Hepatic stellate cell (primary cell): Measurements from ENCODE around the gene NTMT1.

Source experiments
- DNase-seq: peaks from one replicate; pipeline ENCODE4 v3.0.0; 2011; ENCODE audit warnings: low spot score

Gene NTMT1

GRCh38 chr9:129637102-129637501 is 11.1 kb downstream of the NTMT1 start:
- no peak for DNase-seq

GRCh38 chr9:129637673-129638439 is 11.9 kb downstream of the NTMT1 start:
- DNase-seq: no peak

DNA sequence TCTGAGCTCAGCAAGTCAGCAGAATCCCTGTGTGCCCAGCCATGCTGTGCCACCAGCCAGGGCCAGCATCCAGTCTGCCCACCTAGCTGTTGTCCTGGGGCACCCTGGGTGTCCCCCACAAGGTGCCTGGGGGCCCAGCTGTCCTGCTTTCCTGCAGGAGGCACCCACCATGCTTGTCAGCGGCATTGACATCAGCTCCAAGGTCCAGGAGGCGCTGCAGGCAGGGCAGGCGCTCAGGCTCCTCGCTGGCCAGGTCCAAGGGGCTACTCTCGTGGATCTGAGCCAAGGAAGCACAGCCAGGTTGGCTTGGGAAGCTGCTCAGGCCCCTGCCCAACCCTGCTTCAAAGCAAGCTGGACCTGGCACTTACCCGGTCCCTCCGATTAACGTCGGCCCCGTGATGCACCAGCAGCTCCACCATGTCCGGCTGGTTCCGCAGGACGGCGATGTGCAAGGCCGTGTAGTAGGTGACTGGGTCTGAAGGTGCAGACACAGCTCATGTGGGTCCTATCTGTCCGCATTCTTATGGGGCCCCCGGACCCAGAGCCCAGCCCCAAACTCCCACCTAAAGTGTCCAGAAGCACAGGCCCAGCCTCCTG is 13.2 kb downstream of the NTMT1 start:
- DNase-seq: no peak

- no peak for DNase-seq
Measured at GRCh38 chr9:129639756-129640085, 13.8 kb downstream of the NTMT1 start.

- no peak for DNase-seq
Measured at GRCh38 chr9:129640086-129640870, 14.3 kb downstream of the NTMT1 start.

GRCh38 chr9:129640871-129641749 is 15.1 kb downstream of the NTMT1 start:
- no peak for DNase-seq

- peak; percentile 100 for DNase-seq
Measured at GRCh38 chr9:129641750-129642585, 16.0 kb downstream of the NTMT1 start, which contains the start of gene ASB6. TSS of gene ASB6 (minus strand) at chr9:129642151. CDS start at chr9:129641999, 152 bp downstream.

DNA sequence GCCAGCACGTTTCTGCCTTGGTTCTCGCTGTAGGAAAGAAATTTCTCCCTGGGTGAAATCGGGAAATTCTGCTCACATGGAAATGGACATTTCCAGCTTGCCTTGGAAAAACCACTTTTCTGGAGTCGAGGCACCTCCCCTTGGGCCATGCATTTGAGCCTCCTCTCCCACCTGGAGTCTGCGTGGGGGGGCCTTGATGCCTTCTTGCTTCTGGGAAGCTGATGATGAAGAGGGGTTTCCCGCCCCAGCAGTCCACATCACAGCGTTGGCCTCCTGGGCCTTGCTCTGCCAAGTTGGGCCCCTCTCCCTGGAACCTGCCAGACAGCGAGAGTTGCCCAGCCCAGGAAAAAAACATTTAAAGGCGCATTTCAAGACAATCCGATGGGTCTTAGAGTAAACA is 17.7 kb downstream of the NTMT1 start:
- no peak for DNase-seq

DNA sequence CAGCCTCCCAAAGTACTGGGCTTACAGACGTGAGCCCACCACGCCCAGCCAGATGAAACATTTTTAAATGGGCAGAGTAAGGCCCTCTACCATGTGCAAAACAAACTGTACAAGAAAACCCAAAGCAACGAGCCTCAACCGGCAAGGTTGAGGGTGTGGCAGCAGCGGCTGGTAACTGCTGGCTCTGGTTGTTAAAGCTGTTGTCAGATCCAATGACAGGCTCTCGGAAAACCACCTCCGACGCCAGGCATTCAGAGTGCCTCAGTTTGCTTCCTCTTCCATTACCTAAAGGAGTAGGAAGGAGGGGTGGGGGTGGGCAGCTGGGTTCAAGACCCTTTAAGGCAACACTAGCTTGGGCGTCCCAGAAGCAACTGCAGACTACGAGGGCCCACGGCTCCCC is 18.4 kb downstream of the NTMT1 start:
- no peak for DNase-seq

DNA sequence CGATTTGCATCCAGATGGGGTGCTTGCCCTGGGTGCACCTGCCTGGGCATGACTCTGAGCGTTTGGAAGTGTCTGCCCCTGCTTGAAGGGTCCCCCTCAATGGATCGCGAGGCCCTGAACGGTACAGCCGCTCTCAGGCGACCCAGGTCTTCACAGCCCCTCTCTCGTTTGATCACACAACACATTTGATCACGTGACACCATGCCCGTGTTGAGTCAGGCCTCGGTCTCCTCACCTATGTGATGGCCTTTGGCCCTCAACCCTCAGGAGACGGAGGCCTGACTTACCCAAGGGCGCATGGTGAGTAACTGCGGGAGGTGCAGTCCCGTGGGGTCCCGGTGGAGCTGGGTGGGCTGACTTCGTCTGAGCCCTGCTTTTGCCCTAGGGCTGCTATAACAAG is 18.9 kb downstream of the NTMT1 start:
- DNase-seq: no peak

DNA sequence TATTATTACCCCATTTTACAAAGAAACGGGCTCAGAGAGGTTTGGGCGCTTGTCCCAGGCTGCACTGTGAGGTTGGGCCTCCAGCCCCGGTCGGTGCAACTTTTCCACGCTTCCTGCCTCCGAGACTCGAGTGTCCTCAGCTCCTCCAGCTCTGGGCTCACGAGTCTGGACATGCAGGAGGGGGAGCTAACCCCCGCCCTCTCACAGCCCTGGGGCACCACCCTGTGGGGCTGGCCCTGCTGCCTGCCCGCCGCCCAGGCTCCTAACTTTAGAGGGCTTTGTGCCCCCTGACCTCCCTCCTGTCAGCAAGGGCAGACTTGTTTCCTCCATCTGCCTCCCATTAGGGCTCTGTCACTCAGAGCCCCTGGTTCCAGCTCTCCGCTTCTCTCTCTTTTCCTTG is 20.3 kb downstream of the NTMT1 start:
- DNase-seq: no peak

DNA sequence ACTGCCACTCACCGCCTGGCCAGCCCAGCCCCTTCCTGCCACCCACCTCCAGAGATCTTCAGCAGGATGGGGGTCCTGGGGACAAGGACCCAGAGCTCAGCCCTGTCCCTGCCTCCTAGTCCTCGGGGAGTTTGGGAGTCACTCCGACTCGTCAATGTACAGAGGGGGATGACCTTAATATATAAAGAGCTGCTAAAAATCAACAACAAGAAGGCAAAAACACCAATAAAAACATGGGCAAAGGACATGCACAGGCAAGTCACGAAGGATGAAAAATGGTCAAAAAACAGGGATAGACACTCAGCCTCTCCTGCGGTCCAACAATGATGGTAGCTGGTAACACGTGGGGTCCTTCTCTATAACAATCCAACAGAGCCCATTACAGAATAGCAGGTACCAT is 20.7 kb downstream of the NTMT1 start:
- no peak for DNase-seq

DNA sequence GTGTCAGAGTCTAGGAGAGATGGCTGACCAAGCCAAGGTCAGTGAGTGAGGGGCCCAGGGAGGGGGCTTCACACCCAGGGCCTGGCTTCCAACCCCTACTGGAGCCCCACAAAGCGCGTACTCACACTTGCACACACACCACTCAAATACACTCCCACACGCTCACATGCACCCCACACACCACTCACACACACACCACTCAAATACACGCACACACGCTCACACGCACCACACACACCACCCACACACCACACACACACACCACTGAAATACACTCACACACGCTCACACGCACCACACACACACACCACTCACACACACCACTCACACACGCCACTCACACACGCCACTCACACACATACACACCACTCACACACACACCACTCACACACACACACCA is 21.7 kb downstream of the NTMT1 start:
- no peak for DNase-seq

DNA sequence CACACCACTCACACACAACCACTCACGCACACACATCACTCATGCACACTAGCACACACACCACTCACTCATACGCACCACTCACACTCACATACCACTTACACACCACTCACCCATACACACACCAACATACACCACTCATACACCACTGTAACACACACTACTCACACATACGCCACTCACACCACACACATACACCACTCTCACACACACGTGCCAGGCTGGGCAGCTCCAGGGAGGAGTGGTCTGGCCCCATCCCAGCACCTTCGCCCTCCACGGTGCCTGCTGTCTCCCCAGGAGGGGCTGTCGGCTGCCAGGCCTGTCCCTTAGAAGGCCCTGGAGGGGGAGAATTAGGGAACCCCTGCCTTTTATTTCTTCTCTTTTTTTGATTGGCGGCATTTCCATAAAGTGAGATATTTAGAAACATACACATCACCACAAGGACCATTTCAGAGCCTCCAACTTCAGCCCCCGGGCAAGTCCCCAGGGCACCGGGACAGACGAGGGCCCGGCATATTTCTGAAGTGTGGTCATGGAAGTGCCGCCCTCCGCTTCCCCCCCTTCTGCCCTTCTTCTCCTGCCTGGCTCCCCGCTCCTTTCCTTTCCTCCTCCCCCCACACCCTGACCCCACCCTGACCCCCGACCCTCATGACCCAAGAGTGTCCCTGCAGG is 22.3 kb downstream of the NTMT1 start:
- DNase-seq: no peak

DNA sequence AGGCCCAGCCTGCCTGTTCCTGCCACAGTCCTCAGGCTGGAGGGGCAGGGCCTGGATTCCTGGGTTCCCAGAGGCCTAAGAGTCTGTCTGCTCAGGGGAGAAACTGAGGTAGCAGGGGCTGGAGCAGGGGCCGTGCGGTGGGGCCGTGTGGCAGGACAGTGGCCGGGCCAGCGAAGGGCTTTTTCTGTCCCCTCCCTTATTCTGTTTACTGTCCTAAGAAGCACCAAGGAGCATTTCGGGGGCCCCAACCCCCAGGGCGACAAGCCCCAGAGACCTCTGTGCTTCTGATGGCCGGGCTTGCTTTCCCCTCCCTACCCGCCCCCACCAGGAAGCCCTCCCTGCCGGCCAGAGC is 22.8 kb downstream of the NTMT1 start:
- DNase-seq: no peak

GRCh38 chr9:129649726-129650679 is 24.0 kb downstream of the NTMT1 start:
- no peak for DNase-seq

- DNase-seq: no peak
Measured at GRCh38 chr9:129650680-129651235, 24.8 kb downstream of the NTMT1 start.

GRCh38 chr9:129653823-129654553 is 28.0 kb downstream of the NTMT1 start:
- DNase-seq: no peak
